ENCODE data around the gene GAS6.
"Not testable (repeated sequence)": the region's sequence is repeated elsewhere in the genome, so short reads cannot be mapped to it uniquely, and the experiment has no call there.

Gene GAS6

DNA sequence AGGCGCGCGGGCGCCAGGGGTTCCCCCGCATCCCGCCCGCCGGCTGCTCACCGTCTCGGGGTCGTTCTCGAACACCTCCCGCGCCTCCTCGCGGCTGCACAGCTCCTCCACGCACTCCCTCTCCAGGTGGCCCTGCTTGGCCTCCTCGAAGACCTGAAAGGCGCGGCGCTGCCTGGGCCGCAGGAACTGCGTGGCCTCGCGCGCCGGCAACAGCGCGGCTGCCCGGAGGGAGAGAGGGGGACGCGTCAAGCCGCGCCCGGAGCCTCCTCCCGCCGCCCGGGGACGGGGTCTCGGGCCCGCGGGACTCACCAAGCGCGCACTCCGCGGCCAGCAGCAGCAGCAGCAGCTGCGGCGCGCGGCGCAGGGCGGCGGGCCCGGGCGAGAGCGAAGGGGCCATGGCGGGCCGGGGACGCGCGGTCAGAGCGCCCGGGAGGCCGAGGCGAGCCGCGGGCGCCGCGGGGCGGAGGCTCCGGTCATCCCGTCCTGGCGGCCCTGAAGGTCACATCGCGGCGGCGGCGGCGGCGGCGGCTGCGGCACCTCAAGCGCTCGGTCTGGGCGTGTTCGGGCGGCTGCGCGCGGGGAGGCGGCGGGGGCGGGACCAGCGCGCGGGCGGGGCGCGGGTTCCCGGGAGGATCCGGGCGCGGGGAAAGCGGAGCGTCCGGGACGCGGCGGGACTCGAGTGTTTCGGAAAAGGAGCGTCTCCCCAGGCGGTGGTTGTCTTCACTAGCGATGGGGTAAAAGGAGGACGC lies at the start of gene GAS6:
TSS of gene GAS6 (minus strand) at position 553 of the 749 bp plus-strand sequence. CDS start at position 397, 156 bp downstream.
- FAIRE-seq (no peak), DNase-seq (ENCODE audit: insufficient read length, low spot score) (peak; percentile 82)
- no peak for TF ChIP-seq POLR2A (IDR thresholded peaks at IDR 0.05; ENCODE audit: low read depth, low read length)

DNA sequence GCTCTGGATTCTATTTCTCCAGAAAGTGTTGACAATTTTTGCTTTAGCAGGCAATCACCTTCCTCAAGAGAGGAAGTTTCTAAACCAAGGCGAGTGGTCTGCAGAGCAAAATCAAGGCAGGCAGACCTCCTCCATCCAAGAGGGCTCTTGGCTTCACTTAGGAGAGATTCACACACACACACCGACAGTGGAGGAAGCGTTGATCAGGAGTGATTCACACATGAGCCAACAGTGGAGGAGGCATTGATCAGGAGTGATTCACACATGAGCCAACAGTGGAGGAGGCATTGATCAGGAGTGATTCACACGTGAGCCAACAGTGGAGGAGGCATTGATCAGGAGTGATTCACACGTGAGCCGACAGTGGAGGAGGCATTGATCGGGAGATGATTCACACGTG lies 49.5 kb upstream of the GAS6 start:
- not testable (repeated sequence) for DNase-seq (ENCODE audit: insufficient read length, low spot score); FAIRE-seq

GRCh38 chr13:113912596-113912995 lies 48.7 kb upstream of the GAS6 start:
- TF ChIP-seq POLR2A (IDR thresholded peaks at IDR 0.05; ENCODE audit: low read depth, low read length): no peak
- no peak for DNase-seq (ENCODE audit: insufficient read length, low spot score)
- no peak for FAIRE-seq

DNA sequence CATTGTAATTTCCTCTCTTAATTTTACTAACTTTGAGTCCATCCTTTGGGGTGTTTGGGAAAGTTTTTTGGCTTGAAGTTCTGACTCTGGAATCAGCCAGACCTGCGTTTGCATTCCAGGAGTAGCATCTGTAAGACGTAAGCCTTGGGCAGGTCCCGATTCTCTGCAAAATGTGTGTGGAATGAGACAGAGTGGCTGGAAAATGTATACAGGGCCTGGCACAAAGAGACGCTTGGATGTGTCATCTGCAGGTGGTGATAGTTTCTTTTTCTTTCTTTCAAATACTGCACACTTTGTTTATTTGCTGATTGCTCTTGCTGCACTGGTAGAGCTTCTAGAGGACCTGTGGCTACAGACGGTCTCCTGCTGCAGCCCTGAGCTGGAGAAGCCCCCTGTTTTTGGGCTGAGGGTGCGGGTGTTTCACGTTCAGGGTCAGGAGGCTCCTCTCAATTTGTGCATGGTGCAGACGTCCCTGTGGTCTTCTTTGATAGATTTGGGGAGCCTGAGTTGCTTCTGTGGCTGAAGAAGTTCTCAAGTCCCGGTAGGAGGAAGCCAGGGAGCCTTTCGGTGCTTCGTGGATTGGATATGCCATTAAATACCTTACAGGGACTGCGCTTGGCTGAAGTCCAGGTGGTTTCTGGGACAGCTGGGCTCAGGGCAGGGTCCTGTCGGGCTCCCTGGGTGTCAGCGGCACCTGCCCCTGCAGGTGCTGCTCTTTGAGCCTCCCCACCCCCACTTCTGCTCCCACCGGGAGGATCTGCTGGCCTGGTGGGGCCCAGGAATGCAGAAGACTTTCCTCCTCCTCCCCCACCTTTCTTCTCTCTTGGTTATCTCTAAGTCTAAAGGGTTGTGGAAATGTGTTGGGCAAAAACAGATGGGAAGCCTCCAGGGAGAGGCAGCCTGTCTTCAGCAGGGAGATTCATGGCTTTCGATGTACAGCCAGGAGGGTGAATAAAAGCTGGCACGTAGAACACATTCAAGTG lies 44.0 kb upstream of the GAS6 start:
- DNase-seq (ENCODE audit: insufficient read length, low spot score) (no peak), FAIRE-seq (no peak)
- no peak for TF ChIP-seq POLR2A (IDR thresholded peaks at IDR 0.05; ENCODE audit: low read depth, low read length)

- peak; percentile 57 for FAIRE-seq
- TF ChIP-seq POLR2A (IDR thresholded peaks at IDR 0.05; ENCODE audit: low read depth, low read length): no peak
- DNase-seq (ENCODE audit: insufficient read length, low spot score): no peak
These were observed 42.7 kb upstream of the GAS6 start for GRCh38 chr13:113906571-113906970.

DNA sequence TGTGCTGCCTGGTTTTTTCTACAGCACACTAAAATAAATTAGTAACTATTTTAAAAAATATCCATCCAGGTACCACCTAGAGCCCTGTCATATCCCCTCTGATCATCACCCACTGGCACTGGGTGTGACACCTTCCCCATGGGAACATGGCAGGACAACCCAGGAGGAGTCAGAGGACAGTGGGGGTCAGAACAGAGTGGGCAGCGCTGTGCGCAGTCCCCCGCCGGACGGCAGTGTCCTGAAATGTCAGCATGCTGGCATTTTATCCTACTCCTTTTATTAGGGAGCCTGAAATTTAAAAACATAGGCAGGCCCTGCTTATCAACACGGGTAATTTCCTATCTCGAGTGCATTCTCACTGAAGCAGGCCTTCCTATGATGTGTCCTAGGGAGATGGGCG lies 42.1 kb upstream of the GAS6 start:
- DNase-seq (ENCODE audit: insufficient read length, low spot score): no peak

GRCh38 chr13:113905018-113905417 lies 41.1 kb upstream of the GAS6 start:
- FAIRE-seq (no peak), DNase-seq (ENCODE audit: insufficient read length, low spot score) (no peak)
- no peak for TF ChIP-seq POLR2A (IDR thresholded peaks at IDR 0.05; ENCODE audit: low read depth, low read length)

More for the DNA sequence above, 42.1 kb upstream of the GAS6 start:
- no peak for FAIRE-seq
- TF ChIP-seq POLR2A (IDR thresholded peaks at IDR 0.05; ENCODE audit: low read depth, low read length): no peak

- FAIRE-seq (no peak), DNase-seq (ENCODE audit: insufficient read length, low spot score) (no peak)
- TF ChIP-seq POLR2A (IDR thresholded peaks at IDR 0.05; ENCODE audit: low read depth, low read length): no peak
These were observed 40.5 kb upstream of the GAS6 start for GRCh38 chr13:113904411-113904810.

DNA sequence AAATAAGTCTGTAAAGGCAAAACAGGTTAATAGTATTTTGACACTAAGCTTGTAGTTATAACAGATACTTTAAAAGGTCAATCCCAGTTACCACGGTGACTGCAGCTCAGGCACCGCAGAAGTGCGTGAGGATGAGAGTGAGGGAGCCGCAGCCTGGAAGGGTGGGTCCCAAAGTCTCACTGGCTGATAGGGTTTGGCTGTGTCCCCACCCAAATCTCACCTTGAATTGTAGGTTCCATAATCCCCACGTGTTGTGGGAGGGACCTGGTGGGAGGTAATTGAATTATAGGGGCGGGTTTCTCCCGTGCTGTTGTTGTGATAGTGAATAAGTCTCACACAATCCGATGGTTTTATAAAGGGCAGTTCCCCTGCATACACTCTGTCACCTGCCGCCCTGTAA lies 40.0 kb upstream of the GAS6 start:
- FAIRE-seq (no peak), DNase-seq (ENCODE audit: insufficient read length, low spot score) (no peak)
- TF ChIP-seq POLR2A (IDR thresholded peaks at IDR 0.05; ENCODE audit: low read depth, low read length): no peak

GRCh38 chr13:113902986-113903775 lies 39.3 kb upstream of the GAS6 start:
- no peak for DNase-seq (ENCODE audit: insufficient read length, low spot score)
- TF ChIP-seq POLR2A (IDR thresholded peaks at IDR 0.05; ENCODE audit: low read depth, low read length): no peak
- FAIRE-seq: no peak

DNA sequence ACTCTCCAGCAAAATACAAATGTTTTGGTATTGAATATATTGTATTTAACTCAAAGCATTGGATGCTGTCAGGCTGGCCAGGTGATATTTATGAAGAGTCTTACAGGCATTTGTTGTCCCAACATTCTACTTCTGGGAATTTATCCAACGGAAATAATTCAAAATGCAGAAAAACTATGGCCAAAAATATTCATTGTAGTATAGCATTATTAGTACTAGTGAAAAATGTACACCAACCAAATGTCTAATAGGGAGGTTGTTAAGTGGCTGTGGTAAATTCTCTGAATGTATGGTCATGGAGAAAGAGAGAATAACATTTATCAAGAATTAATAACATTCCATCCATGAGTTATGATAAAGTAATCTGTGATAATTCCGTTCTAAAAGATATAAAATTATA lies 38.6 kb upstream of the GAS6 start:
- no peak for TF ChIP-seq POLR2A (IDR thresholded peaks at IDR 0.05; ENCODE audit: low read depth, low read length)
- DNase-seq (ENCODE audit: insufficient read length, low spot score) (no peak), FAIRE-seq (no peak)

DNA sequence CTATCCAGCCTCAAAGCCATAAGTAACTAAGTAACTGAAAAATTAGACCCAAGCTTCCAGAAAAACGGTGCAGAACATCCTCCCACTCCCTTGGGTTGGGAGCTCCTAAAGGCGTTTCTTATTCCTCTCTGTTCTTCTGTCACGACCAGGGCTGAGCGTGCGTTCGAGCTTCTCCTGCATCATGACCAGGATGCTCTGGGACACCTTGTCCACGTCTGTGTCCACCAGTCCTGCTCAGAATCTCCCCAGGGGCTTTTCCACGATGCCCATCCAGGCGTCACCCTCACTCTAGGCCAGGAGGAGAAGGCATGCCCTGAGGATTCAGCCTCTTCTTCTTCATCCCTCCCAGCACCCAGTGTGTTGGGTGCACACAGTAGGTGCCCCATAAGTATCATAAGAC lies 37.8 kb upstream of the GAS6 start:
- FAIRE-seq: no peak
- no peak for TF ChIP-seq POLR2A (IDR thresholded peaks at IDR 0.05; ENCODE audit: low read depth, low read length)
- DNase-seq (ENCODE audit: insufficient read length, low spot score): no peak

- FAIRE-seq: no peak
- no peak for TF ChIP-seq POLR2A (IDR thresholded peaks at IDR 0.05; ENCODE audit: low read depth, low read length)
- no peak for DNase-seq (ENCODE audit: insufficient read length, low spot score)
These were observed 37.4 kb upstream of the GAS6 start for GRCh38 chr13:113901231-113901630.

DNA sequence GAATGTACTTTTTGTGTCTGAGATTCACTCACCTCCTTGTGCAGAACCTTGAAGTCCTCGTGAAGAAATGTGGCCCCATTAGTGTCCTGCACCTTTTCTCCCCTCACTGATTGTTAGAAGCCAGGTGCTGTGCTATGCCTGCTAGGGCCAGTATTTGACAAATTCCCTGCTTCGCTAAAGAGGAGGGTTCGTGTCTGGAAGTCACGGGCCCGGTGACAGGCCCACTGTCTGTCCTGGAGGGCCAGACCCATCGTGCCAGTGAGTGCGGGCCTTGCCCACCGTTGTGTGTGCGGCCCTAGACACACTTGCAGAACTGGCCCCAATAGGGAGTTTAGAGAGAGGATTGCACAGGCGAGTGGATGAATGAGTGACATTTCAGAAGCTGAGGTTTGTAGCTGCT lies 36.8 kb upstream of the GAS6 start:
- FAIRE-seq: no peak
- TF ChIP-seq POLR2A (IDR thresholded peaks at IDR 0.05; ENCODE audit: low read depth, low read length): no peak
- no peak for DNase-seq (ENCODE audit: insufficient read length, low spot score)
